Body of pancreas (tissue), 4 donors: ENCODE results near the gene CARNS1.

Source experiments
- CTCF ChIP-seq, 7 experiments: fragments of 450-650 bp in 4 of 7; fragments of 200-600 bp in 3 of 7; sonication (generic) in 3 of 7; IDR thresholded peaks; one replicate each; pipeline ENCODE4 v1.5.1; 2016 to 2019; ENCODE audit warnings: antibody characterized with exemption in 7 of 7
- POLR2A ChIP-seq, 3 donors: fragments of 450-650 bp; IDR thresholded peaks; one replicate each; pipeline ENCODE4 v1.6.1; 2016; ENCODE audit warnings: antibody characterized with exemption in 3 of 3, mild to moderate bottlenecking in 2 of 3

DNA sequence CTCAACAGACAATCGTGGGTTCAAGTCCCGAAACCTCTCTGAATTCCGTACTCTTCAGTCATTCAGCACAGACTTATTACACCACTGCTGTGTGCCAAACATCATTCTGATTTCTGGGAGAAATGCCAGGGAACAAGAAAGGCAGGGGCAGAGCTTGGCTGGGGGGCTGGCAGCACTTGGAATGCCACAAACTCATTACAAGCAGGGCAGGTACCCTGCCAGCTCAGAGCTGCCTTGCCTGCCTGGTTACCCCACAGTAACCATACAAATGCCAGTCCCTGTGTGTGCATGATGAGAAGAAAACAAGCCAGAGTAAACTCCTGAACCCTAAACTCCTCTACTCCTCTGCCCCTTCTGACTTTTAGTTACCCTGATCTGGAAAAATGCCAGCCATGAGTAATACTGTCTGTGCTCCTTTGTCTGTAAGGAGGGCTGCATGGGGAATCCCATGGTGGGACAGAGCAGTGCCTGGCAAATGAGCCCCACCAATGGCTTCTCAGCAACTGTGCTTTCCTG lies 30.6 kb upstream of the CARNS1 start:
- no peak for TF ChIP-seq POLR2A (IDR thresholded peaks at IDR 0.05)
- TF ChIP-seq CTCF (IDR thresholded peaks at IDR 0.05): no peak
